DMS 273 (cell line): ENCODE data around the gene PRSS33.

Experiments used
- DNase-seq: peaks from one replicate; lab custom pipeline; 2025; ENCODE audit not compliant: unreplicated experiment; lab: John Stamatoyannopoulos, UW

PRSS33 gene, protein sequence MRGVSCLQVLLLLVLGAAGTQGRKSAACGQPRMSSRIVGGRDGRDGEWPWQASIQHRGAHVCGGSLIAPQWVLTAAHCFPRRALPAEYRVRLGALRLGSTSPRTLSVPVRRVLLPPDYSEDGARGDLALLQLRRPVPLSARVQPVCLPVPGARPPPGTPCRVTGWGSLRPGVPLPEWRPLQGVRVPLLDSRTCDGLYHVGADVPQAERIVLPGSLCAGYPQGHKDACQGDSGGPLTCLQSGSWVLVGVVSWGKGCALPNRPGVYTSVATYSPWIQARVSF

DNA sequence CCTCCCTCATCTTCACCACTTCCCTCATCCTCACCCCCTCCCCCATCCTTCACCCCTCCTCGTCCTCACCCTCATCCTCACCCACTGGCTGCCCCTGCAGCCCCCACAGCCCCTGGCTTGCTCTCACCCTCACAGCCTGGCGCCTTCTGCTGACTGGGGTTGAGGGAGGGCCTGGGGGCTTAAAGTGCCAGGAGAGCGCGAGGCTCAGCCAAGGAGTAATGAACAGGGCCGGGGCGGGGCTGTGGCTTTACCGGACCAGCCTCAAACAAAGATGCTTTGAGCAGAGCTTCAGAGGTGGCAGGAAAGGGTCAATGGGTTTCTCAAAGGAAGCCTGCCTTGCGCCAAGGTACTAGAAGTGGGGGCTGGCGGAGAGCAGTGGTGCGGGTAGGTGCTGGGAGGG is at the start of gene PRSS33:
Gene PRSS33 (minus strand): TSS at position 155 of the 400 bp plus-strand sequence. CDS start 1,013 bp downstream, outside the sequence.
- no peak for DNase-seq

DNA sequence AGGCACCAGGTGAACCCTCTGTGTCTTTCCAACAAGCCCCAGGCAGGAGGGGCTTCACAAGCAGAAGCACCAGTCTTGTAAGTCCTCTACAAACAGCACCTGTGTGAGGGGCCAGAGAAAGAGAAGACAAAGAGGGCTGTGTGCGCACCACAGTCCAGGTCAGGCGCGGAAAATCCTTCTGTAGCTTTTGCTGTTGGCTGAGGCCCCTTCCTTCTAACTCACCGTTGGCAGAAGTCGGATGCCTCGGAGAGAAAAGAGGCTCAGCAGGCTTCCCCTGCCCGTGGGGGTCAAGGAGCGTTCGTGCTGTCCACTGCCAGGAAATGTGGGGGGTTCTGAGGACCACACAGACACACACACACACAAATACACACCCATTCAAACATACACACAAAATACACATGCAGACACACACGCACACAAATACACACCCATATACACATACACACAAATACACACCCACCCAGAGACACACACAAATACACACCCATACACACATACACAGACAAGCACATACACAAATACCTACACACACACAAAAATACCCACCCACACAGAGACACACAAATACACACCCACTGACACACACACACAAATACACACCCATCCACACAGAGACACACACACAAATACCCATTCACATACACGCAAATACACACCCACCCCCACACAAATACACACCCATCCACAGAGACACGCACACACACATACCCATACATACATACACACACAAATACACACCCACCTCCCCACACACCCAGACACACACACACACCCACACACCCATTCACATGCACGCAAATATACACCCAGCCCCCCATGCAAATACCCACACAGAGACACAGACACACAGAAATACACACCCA is 49.5 kb upstream of the PRSS33 start:
- no peak for DNase-seq

DNA sequence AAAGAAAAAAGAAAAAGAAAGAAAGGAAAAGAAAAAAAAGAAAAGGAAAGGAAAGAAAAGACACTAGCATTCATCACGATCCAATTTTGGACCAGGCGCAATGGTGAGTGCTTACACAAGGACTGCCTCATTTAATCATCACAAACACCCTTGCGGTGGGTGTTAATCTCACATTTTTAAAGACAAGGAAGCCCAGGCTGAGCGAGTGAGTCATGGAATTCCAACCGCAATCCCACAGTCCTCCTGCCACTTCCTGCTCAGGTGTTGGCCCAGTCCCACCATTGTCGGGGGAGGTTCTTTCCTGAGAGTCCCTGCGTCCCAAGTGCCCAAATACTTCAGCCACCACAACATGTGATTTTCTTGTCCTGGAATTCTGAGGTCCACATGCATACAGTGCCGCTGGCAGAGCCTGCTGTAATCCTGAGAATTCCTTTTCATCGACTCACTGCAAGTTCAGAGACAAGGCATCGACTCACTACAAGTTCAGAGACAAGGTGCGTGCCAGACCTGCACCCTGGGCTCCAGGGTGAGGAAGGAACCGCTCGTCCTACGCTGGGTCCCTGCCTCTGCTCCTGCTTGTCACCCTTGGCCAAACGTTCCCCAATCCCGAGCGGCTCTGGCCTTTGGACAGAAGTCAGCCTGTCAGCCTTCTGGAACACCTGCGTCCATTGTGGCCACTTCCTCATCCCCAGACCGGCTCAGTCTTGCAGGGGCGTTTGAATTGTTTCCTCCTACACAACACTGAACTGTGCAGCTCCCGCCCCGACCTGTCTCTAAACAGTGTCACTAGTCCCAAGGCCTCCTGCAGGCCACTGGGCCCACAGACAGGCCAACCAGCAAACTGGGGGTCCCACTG is 48.5 kb upstream of the PRSS33 start:
- DNase-seq, result no peak

DNA sequence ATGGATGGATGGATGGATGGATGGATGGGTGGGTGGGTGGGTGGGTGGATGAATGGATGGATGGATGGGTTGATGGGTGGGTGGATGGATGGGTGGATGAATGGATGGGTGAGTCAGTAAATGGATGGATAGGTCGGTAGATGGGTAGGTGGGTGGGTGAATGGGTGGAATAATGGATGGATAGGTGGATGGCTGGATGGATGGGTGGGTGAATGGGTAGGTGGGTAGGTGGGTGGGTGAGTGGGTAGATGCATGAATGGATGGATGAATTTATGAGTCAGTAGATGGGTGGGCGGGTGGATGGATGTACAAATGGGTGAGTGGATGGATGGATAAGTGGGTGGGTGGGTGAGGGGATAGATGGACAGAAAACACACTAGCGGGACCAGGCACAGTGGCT is 47.6 kb upstream of the PRSS33 start:
- DNase-seq, result no peak

DNA sequence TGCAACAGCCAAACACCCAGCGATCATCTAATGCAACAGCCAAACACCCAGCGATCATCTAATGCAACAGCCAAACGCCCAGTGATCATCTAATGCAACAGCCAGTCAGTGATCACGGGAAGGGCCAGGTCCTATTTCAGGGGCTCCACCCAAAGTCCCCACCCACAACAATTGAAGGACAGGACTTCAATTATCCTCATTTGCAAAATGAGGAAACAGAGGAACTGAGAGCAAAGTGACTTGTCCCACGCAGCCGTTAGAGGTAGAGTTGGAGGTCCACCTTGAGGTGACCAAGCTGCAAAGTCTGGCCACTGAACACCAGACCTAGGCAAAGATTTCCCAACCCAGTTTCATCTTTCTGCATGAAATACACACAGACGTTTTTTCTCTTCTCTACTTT is 46.4 kb upstream of the PRSS33 start:
- no peak for DNase-seq

DNA sequence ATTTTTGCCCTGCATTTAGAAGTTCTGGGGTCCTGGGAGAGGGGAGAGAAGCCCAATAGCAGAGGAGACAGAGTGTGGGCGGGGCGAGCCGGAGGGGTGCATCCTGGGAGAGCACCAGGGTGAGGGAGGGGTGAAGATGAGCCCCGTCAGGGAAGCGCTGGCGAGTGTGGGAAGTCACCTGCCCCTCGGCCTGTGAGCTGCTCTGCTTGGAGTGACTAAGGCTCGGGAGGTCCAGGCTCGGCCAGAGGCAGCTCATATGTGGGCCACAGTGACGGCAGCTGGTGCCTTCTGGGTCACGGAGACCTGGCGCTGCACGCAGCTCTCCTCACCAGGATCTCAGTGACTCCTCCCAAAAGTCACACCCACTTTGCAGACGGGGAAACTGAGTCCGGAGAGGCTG is 43.8 kb upstream of the PRSS33 start:
- no peak for DNase-seq

DNA sequence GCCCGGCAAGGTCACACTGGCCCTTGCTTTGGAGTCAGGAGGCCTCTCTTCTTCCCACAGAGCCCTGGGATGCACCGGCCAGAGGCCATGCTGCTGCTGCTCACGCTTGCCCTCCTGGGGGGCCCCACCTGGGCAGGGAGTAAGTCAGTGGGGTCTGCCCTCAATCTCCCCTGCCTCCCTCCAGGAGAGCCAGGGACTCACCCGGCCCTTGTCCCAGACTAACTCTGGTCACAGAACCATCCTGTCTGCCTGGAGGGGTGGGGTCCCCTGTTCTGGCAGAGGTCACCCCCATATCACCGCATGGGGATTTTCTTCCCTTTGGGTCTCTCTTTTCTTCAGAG is 43.0 kb upstream of the PRSS33 start:
- no peak for DNase-seq

DNA sequence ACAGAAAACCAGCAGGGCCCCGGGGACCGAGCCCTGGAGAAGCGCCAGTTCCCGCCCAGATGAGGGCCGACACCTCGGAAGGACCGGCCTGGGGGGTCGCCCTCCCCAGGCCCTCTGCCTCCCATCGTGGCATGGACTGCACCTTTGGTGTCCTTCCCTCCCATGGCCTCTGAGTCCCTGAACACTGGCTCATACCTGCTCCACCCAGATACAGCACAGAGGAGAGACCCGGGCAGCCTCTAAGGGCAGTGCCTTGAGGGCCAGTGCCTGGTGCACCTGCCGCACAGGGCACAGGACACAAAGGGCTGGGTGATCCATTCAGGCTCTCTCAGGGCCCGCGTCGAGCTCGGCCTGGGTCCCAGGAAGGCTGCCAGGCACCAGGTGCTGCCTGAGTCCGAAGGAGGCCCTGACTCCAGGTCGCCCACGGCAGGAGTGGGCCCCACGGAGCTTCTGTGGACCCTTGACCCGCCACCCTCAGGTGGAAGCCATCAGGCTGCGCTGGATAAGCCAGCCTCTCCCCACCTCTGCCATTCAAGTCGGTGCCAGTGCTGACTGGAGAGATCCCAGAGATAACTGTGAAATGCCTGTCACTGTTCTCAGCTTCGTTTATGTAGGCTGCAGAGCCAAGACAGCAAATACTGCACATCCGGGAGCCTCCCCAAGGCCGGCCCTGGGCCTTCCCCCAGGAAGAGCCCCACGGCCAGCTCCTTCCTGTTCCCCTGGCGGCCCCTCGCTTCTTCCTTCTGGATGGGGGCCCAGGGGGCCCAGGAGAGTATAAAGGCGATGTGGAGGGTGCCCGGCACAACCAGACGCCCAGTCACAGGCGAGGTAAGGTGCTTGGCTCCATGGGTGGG is 42.4 kb upstream of the PRSS33 start, which contains the start of gene ZG16B:
Gene ZG16B (plus strand): TSS at position 803 of the 854 bp plus-strand sequence. CDS start 139 bp downstream, outside the sequence.
- no peak for DNase-seq

DNA sequence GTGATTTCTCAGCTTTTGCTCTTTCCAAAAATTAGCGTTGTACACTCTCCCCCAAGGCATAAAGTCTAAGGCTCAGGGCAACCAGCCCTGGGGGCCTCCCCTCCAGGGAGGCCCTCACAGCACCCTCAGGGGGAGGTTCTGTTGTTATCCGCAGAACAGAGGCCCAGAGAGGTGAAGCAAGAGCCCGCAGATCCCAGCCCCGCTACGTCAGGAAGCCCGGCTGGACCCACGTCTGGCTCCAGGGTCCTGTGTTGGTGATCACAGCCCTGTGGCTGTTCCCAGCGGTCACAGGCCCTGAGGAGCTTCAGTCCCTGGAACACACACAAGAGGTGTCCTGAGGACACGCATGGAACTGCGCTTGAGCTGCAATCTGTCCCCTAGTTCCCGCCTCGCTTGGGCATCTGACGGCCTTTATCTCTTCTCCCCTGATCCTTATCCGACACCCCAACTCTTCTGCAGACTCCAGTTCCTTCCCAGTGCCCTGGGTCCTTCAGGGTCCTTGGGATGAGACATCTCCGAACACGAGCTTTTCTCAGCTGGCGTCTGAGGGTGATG is 41.6 kb upstream of the PRSS33 start:
- DNase-seq, result no peak

DNA sequence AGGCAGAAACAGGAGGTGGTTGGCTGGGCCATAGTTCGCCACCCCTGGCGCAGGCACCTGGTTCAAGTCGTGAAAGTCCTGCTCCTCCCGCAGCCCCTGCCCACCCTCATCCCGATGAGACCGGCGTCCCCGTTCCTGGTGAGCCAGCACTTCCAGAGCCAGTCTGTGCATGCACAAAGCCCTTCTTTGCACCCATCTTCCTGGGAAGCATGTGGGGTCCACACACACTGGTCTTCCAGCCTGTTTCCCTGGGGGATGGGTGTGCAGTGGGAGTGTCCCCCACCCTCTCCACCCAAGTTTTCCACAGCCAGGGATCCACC is 41.1 kb upstream of the PRSS33 start:
- DNase-seq, result no peak

DNA sequence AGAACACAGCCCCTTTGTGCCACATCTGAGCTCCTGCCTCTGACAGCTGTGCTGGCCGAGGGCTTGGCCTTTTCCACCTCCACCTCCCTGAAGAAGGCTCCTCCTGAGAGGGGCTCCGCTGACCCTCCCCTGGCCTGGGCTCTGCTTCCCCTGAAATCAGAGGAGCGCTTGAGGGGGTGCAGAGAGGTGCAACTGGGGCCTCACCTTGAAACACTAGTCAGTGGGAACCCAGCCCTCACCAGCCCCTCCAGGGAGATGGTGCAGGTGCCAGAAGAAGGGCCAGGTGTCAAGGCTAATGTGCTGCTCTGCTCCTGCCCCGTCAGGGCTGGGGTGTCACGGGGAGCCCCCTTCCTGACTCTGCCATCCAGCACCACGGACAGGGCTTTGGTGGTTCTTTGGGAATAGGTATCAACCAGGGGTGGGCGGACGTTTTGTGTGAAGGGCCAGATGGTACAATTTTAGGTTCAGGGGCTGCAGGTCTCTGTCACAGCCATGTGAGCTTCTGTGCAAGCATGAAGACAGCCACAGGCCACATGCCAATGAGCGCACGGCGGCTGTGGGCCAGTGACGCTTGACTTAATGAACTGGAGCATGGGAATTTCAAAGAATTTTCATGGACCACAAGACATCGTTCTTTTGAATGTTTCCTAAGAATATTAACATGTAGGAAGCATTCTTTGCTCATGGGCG is 40.6 kb upstream of the PRSS33 start:
- no peak for DNase-seq

DNA sequence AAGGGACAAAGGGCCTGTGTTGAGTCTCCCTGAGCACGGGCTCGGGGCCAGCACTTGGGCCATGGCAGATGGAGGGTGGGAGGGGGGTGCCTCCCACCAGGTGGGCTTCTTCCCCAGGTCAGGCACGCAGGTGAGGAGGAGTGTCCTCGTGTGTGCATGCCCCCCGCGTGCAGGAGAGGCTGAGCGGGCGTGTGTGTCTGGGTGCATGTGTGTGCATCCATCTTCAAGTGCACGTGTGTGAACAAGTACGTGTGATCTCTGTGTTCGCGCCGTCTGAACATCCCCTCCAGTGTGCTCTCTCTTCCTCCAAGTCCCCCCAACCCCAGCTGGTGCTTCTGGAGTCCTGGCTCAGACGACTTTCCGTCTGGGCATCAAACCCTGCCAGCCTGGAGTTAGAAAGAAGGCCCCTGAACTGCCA is 40.0 kb upstream of the PRSS33 start:
- DNase-seq, result no peak

DNA sequence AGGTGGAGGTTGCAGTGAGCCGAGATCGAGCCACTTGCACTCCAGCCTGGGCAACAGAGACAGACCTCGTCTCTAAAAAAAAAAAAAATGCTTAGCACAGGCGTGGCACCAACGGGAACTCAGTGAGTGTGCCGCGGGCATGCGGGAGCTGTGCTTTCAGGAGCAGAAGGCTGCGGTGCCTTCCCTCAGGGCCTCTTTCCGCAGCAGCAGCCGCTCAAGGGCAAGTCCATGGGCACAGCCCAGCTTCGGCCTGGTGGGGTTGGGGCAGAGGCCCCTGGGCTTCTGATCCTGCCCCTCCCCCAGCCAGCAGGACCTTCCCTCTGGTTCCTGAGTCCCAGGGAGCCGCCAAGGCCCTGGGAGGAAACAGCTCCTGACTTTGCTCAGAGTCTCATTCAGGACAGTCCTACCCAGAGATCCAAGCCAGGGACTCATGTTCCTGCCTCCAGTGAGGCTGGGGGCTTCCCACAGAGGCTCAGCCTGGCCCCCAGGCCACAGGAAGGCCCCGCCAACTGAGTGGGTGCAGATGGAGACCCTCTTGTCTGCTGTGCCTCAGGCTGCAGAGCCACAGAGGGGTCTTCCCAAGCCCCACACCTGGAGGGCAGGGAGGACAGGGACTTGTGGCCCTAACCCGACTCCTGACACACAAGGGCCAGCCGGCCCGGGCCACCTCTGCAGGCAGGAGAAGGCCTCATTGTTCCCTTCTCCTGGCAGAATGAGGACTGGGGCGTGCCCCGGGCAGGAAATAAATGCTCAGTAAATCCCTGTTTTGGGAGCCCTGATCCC is 39.4 kb upstream of the PRSS33 start:
- DNase-seq, result no peak

DNA sequence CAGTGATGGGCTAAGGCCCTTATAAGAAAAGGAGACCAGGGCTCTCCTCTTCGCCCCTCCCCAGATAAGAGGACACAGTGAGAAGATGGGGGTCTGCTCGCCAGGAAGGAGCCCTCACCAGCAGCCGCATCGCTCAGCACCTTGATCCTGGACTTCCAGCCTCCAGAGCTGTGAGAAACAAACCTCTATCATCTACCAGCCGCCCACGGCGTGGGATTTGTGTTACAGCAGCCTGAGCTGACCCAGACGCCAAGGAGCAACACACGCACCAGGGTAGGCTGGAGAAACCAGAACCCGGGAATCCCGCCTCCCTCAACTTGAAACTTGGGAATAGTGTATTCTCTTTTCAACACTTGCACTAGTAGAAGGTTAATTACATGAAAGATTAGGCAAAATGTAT is 38.5 kb upstream of the PRSS33 start:
- DNase-seq, result no peak

DNA sequence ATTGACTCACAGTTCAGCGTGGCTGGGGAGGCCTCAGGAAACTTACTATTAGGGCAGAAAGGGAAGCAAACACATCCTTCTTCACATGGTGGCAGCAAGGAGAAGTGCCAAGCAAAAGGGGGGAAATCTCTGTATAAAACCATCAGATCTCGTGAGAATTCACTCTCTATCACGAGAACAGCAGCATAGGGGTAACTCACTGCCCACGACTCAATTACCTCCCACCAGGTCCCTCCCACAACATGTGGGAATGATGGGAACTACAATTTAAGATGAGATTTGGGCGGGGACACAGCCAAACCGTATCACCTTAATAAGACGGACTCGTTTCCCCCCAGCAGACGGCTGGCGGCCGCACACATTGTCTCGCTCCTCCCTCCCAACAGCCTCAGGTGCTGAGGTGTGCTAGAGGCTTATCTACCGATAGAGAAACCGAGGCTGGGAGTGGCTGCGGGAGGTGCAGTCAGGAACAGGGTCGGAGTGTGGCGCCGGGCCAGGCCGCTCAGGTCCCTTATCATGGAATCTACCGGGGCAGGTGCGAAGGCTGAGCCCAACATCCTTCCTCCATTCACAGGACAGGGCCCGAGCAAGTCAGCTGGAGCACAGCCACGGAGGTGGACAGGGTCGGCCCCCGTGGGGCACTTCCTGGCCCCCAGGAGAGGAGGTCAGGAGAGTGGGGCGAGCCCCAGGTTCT is 37.8 kb upstream of the PRSS33 start:
- no peak for DNase-seq

DNA sequence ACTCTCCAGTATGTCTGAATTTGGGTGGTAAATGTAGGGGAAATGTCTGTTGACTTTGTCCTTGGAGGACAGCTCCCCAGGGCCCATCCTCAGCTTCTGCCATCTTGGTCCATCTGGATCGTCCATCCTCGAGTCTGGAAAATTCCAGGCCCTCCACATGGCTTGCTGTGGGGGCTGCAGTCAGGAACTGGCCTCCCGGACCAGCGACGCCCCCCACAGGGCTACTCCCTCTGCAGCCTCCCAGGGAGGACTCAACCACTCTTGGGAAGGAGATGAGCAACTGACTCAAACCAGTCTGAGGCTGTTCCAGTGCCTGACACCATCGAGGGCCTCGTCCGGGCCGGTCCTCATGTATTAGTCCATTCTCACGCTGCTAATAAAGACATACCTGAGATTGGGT is 37.3 kb upstream of the PRSS33 start:
- no peak for DNase-seq

DNA sequence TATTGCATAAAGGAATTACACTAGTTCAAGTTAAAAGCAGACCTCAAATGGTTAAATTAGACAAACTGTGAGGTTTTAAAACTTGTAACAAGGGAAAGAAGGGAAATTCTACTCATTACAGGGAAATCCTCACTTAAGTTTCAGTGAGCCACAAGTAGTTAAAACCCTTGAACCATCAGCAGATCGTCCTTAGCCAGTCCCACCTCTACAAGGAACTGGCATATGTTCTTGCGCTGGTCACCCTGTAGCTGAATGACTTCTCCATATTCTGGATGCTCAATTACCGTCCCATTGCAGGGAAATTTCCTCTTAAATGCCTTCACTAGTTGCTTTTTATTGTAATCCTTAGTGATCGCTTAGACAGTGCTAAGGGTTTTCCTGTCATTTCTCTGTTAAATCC is 35.1 kb upstream of the PRSS33 start:
- DNase-seq, result no peak

DNA sequence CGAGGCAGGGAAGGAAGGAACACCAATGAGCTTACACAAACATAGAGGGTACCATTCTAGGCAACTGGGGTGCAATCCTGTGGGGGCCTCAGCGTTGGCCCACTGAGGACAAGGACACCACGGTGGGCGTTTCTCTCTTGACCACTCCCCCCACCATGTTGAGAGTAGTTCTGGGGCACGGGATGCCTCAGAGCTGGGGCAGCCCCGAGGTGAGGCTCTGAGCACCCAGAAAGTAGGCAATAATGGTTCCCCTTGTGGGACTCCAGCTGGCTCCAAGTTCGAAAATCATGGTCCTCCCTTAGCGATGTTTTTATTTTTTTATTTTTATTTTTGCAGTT is 34.8 kb upstream of the PRSS33 start:
- DNase-seq, result no peak
